GM23338 (cell line): Measurements from ENCODE around the gene HVCN1.

Experiments used
- CREB1 ChIP-seq: fragments of 250-450 bp; sonication (Bioruptor Pico); IDR thresholded peaks from 2 replicates; pipeline ENCODE4 v1.5.0; 2020; ENCODE audit warnings: low read depth, mild to moderate bottlenecking, moderate library complexity
- EZH2 ChIP-seq: fragments of 200-600 bp; sonication (generic); IDR thresholded peaks from one replicate; pipeline ENCODE4 v1.8.0; 2017; ENCODE audit warnings: antibody characterized with exemption, mild to moderate bottlenecking, low read depth; ENCODE audit not compliant: unreplicated experiment
- EZH2phosphoT487 ChIP-seq: fragments of 200-600 bp; sonication (generic); IDR thresholded peaks from one replicate; pipeline ENCODE4 v1.8.1; 2018; ENCODE audit warnings: antibody characterized with exemption; ENCODE audit not compliant: unreplicated experiment
- JUNB ChIP-seq: IDR thresholded peaks from one replicate; pipeline ENCODE4 v1.6.1; 2016; ENCODE audit warnings: antibody characterized with exemption; ENCODE audit not compliant: unreplicated experiment
- POLR2AphosphoS5 ChIP-seq: IDR thresholded peaks from 2 replicates; pipeline ENCODE4 v1.6.1; 2016; ENCODE audit warnings: antibody characterized with exemption, low read depth
- REST ChIP-seq: IDR thresholded peaks from one replicate; pipeline ENCODE4 v1.6.1; 2018; ENCODE audit warnings: antibody characterized with exemption; ENCODE audit not compliant: unreplicated experiment
- ZNF114 ChIP-seq: fragments of 250-450 bp; sonication (Bioruptor Pico); IDR thresholded peaks from 2 replicates; pipeline ENCODE4 v1.5.0; 2020; ENCODE audit warnings: mild to moderate bottlenecking, moderate library complexity
- TF ChIP-seq, protein P1 (sequence below), 2 experiments: fragments of 200-600 bp in 1 of 2; sonication (generic) in 1 of 2; conservative IDR thresholded peaks; 2 replicates each; pipeline versions ENCODE4 v1.5.1 to v1.6.1; 2016 to 2017; ENCODE audit warnings: antibody characterized with exemption in 2 of 2, low read depth in 2 of 2, mild to moderate bottlenecking in 2 of 2, moderate library complexity in 1 of 2

- TF ChIP-seq REST (no peak), CREB1 (CRISPR knock-in tag) (no peak), EZH2phosphoT487 (no peak), POLR2AphosphoS5 (no peak), EZH2 (no peak), JUNB (no peak), ZNF114 (CRISPR knock-in tag) (no peak)
- TF ChIP-seq, protein P1, sequence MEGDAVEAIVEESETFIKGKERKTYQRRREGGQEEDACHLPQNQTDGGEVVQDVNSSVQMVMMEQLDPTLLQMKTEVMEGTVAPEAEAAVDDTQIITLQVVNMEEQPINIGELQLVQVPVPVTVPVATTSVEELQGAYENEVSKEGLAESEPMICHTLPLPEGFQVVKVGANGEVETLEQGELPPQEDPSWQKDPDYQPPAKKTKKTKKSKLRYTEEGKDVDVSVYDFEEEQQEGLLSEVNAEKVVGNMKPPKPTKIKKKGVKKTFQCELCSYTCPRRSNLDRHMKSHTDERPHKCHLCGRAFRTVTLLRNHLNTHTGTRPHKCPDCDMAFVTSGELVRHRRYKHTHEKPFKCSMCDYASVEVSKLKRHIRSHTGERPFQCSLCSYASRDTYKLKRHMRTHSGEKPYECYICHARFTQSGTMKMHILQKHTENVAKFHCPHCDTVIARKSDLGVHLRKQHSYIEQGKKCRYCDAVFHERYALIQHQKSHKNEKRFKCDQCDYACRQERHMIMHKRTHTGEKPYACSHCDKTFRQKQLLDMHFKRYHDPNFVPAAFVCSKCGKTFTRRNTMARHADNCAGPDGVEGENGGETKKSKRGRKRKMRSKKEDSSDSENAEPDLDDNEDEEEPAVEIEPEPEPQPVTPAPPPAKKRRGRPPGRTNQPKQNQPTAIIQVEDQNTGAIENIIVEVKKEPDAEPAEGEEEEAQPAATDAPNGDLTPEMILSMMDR (conservative IDR thresholded peaks at IDR 0.05; ENCODE audit: low read depth in 2 of 2): no peak
Measured at GRCh38 chr12:110726708-110727369, 37.9 kb upstream of the HVCN1 start.
